Measurements from ENCODE around the gene HSPA12A.

Gene HSPA12A

GRCh38 chr10:116769791-116770190, 27.4 kb upstream of the HSPA12A start (continued):
- TF ChIP-seq ZNF350 (tag by site-specific recombination; IDR thresholded peaks at IDR 0.05): no peak
- TF ChIP-seq REPIN1 (tag by site-specific recombination; IDR thresholded peaks at IDR 0.05; ENCODE audit: low read depth): no peak
- TF ChIP-seq ZSCAN30 (tag by site-specific recombination; IDR thresholded peaks at IDR 0.05): no peak

- Histone ChIP-seq H3K4me3 (ENCODE audit: low read depth, low read length) (no peak overlapping the region), H3K27ac (ENCODE audit: extremely low read depth, low read depth, low read length) (no peak overlapping the region), H3K9me3 (ENCODE audit: control insufficient read depth, insufficient read depth, low read depth, low read length) (no peaks in the 10 kb centered on the region), H3K4me1 (ENCODE audit: control insufficient read depth, insufficient read depth, low read length) (no peaks in the 10 kb centered on the region), H3K36me3 (ENCODE audit: control insufficient read depth in 2 of 2, insufficient read depth in 1 of 2, low read length in 2 of 2) (no peaks in the 10 kb centered on the region)
- ChIA-PET CTCF (interaction anchor here (0.5 to 1.3 kb wide), 4 partner anchors 19 to 1669 kb away, joined by 3 to 6 read pairs (median 3); partner anchors contain the start of gene HSPA12A), POLR2A (no interaction called here)
- TF ChIP-seq ZNF341 (tag by site-specific recombination; IDR thresholded peaks at IDR 0.05; ENCODE audit: low read depth) (no peak), SALL2 (tag by site-specific recombination; IDR thresholded peaks at IDR 0.05; ENCODE audit: borderline replicate concordance) (no peak), SP3 (tag by site-specific recombination; IDR thresholded peaks at IDR 0.05) (no peak), ZNF544 (tag by site-specific recombination; IDR thresholded peaks at IDR 0.05) (no peak), ZNF677 (tag by site-specific recombination; IDR thresholded peaks at IDR 0.05) (no peak), REPIN1 (tag by site-specific recombination; IDR thresholded peaks at IDR 0.05; ENCODE audit: low read depth) (no peak), ZNF549 (tag by site-specific recombination; IDR thresholded peaks at IDR 0.05) (no peak), ZBTB11 (tag by site-specific recombination; conservative IDR thresholded peaks at IDR 0.05; ENCODE audit: low read depth) (no peak)
These were observed 27.0 kb upstream of the HSPA12A start for GRCh38 chr10:116769368-116769767.

GRCh38 chr10:116768786-116769185, 26.4 kb upstream of the HSPA12A start:
- ChIA-PET CTCF (no interaction called here), POLR2A (no interaction called here)
- Histone ChIP-seq H3K4me1 (ENCODE audit: control insufficient read depth, insufficient read depth, low read length) (no peaks in the 10 kb centered on the region), H3K9me3 (ENCODE audit: control insufficient read depth, insufficient read depth, low read depth, low read length) (no peaks in the 10 kb centered on the region), H3K27ac (ENCODE audit: extremely low read depth, low read depth, low read length) (no peak overlapping the region), H3K4me3 (ENCODE audit: low read depth, low read length) (no peak overlapping the region), H3K36me3 (ENCODE audit: control insufficient read depth in 2 of 2, insufficient read depth in 1 of 2, low read length in 2 of 2) (no peaks in the 10 kb centered on the region)
- TF ChIP-seq ZFP37 (tag by site-specific recombination; IDR thresholded peaks at IDR 0.05) (no peak), ZNF223 (tag by site-specific recombination; IDR thresholded peaks at IDR 0.05) (no peak), FEZF1 (tag by site-specific recombination; IDR thresholded peaks at IDR 0.05) (no peak), ZNF518A (tag by site-specific recombination; conservative IDR thresholded peaks at IDR 0.05; ENCODE audit: low read depth) (no peak), ZNF843 (tag by site-specific recombination; IDR thresholded peaks at IDR 0.05) (no peak), ZIC2 (tag by site-specific recombination; IDR thresholded peaks at IDR 0.05) (no peak), ZNF266 (tag by site-specific recombination; IDR thresholded peaks at IDR 0.05; ENCODE audit: low read depth) (no peak), PRDM6 (tag by site-specific recombination; IDR thresholded peaks at IDR 0.05) (no peak), KLF7 (tag by site-specific recombination; IDR thresholded peaks at IDR 0.05; ENCODE audit: borderline replicate concordance) (no peak)

All from HEK293 (cell line).